HG02943 (cell line): Measurements from ENCODE around the gene NOC2L.
"Not testable (repeated sequence)": the region's sequence is repeated elsewhere in the genome, so short reads cannot be mapped to it uniquely, and the experiment has no call there.

Experiments
- ATAC-seq: cut with Tn5 transposase; IDR thresholded peaks from one replicate; pipeline ENCODE4 v1.9.1; 2021; ENCODE audit warnings: mild to moderate bottlenecking, low read depth, moderate library complexity; ENCODE audit not compliant: unreplicated experiment

The NOC2L gene

GRCh38 chr1:963746-964525, 4.9 kb upstream of the NOC2L start:
- no peak for ATAC-seq

- no peak for ATAC-seq
These were observed 4.2 kb upstream of the NOC2L start for GRCh38 chr1:963301-963651.

- no peak for ATAC-seq
These were observed 3.6 kb upstream of the NOC2L start for GRCh38 chr1:962381-963300.

- ATAC-seq: no peak
These were observed 2.1 kb upstream of the NOC2L start for GRCh38 chr1:961132-961669.

GRCh38 chr1:960363-961131, 1.5 kb upstream of the NOC2L start, which contains the start of gene KLHL17:
Gene KLHL17, plus strand, starts transcription at chr1:960584. Its CDS starts 110 bp downstream, at chr1:960694.
- no peak for ATAC-seq

GRCh38 chr1:959731-960362, 791 bp upstream of the NOC2L start:
- ATAC-seq: no peak

- ATAC-seq: no peak
These were observed 2.4 kb downstream of the NOC2L start for GRCh38 chr1:956636-957035.

GRCh38 chr1:955474-955873, 3.6 kb downstream of the NOC2L start:
- ATAC-seq: no peak

GRCh38 chr1:954927-955326, 4.1 kb downstream of the NOC2L start:
- no peak for ATAC-seq

GRCh38 chr1:953524-954320, 5.3 kb downstream of the NOC2L start:
- no peak for ATAC-seq

- ATAC-seq: no peak
These were observed 6.5 kb downstream of the NOC2L start for GRCh38 chr1:952603-953002.

GRCh38 chr1:952201-952600, 6.9 kb downstream of the NOC2L start:
- ATAC-seq: no peak

- no peak for ATAC-seq
These were observed 7.7 kb downstream of the NOC2L start for GRCh38 chr1:951364-951763.

GRCh38 chr1:950881-951280, 8.2 kb downstream of the NOC2L start:
- no peak for ATAC-seq

- ATAC-seq: no peak
These were observed 8.8 kb downstream of the NOC2L start for GRCh38 chr1:950268-950667.

GRCh38 chr1:947958-948357, 11.1 kb downstream of the NOC2L start:
- ATAC-seq: no peak

- ATAC-seq: not testable (repeated sequence)
These were observed 12.2 kb downstream of the NOC2L start for GRCh38 chr1:946811-947210.

- ATAC-seq: no peak
These were observed 13.1 kb downstream of the NOC2L start for GRCh38 chr1:945688-946556.
